Mesendoderm (in vitro differentiated cells): ENCODE results near the gene PRDM11.

Experiments used
- DNase-seq: peaks from one replicate; pipeline ENCODE4 v3.0.0; 2013
- H2AK5ac ChIP-seq: 2 replicates; pipeline ENCODE4 v1.6.1; 2013; ENCODE audit warnings: low read length, inconsistent platforms
- H2BK120ac ChIP-seq: 2 replicates; pipeline ENCODE4 v1.6.1; 2013; ENCODE audit warnings: low read depth, mild to moderate bottlenecking, low read length, moderate library complexity, mixed read lengths
- H2BK15ac ChIP-seq: replicated peaks from 2 replicates; pipeline ENCODE4 v1.6.1; 2013; ENCODE audit warnings: low read depth, mild to moderate bottlenecking, moderate library complexity
- H2BK5ac ChIP-seq: 2 replicates; pipeline ENCODE4 v1.6.1; 2013; ENCODE audit warnings: low read length, inconsistent platforms
- H3K18ac ChIP-seq: 2 replicates; pipeline ENCODE4 v1.6.1; 2013; ENCODE audit warnings: mild to moderate bottlenecking, low read length, mixed read lengths
- H3K23ac ChIP-seq: one replicate; pipeline ENCODE4 v1.6.1; 2013; ENCODE audit warnings: low read length
- H3K27ac ChIP-seq: 2 replicates; pipeline ENCODE4 v1.5.1; 2013; ENCODE audit warnings: low read depth, mild to moderate bottlenecking, inconsistent platforms, low read length, moderate library complexity
- H3K27me3 ChIP-seq: 2 replicates; pipeline ENCODE4 v1.6.1; 2013; ENCODE audit warnings: low read length, control low read depth, mild to moderate bottlenecking, inconsistent platforms; ENCODE audit not compliant: insufficient read depth, poor library complexity
- H3K36me3 ChIP-seq: 2 replicates; pipeline ENCODE4 v1.6.1; 2013; ENCODE audit warnings: low read length, inconsistent platforms; ENCODE audit not compliant: control insufficient read depth, insufficient read depth
- H3K4ac ChIP-seq: one replicate; pipeline ENCODE4 v1.6.1; 2013; ENCODE audit warnings: low read depth, mild to moderate bottlenecking, low read length, moderate library complexity
- H3K4me1 ChIP-seq: 2 replicates; pipeline ENCODE4 v1.6.1; 2013; ENCODE audit warnings: low read depth, low read length, inconsistent platforms; ENCODE audit not compliant: control insufficient read depth
- H3K4me2 ChIP-seq: 2 replicates; pipeline ENCODE4 v1.6.1; 2013; ENCODE audit warnings: low read length
- H3K4me3 ChIP-seq: 2 replicates; pipeline ENCODE4 v1.5.1; 2013; ENCODE audit warnings: mild to moderate bottlenecking, low read length
- H3K56ac ChIP-seq: one replicate; pipeline ENCODE4 v1.6.1; 2013; ENCODE audit warnings: low read length
- H3K79me1 ChIP-seq: 2 replicates; pipeline ENCODE4 v1.6.1; 2013; ENCODE audit warnings: low read length, inconsistent platforms
- H3K79me2 ChIP-seq: 2 replicates; pipeline ENCODE4 v1.6.1; 2013; ENCODE audit warnings: mild to moderate bottlenecking, low read length; ENCODE audit not compliant: control insufficient read depth, insufficient read depth
- H3K9ac ChIP-seq: 2 replicates; pipeline ENCODE4 v1.6.1; 2013; ENCODE audit warnings: low read length, inconsistent platforms
- H4K5ac ChIP-seq: one replicate; pipeline ENCODE4 v1.6.1; 2013; ENCODE audit warnings: low read length
- H4K8ac ChIP-seq: one replicate; pipeline ENCODE4 v1.6.1; 2013; ENCODE audit warnings: low read depth, mild to moderate bottlenecking, control low read depth, low read length, moderate library complexity
- whole genome bisulfite sequencing: extraction: QIAGEN DNeasy Blood & Tissue Kit; methylation state at CpG from one replicate; pipeline ENCODE4 v1.1.7; 2013; ENCODE audit warnings: low lambda C conversion rate, missing lambda C conversion rate; ENCODE audit not compliant: insufficient coverage; ENCODE audit errors: extremely low coverage; 5-methylcytosine and 5-hydroxymethylcytosine counted together

The PRDM11 gene

GRCh38 chr11:45144126-45145082, 2.0 kb upstream of the PRDM11 start:
- no peaks in the 10 kb centered on the region for H3K36me3 ChIP-seq
- no peak overlapping the region for H2BK120ac ChIP-seq
- no peak overlapping the region for H2BK5ac ChIP-seq
- no peak overlapping the region for H3K27ac ChIP-seq
- no CpG with 5 or more reads among the region's 16 CpGs for WGBS
- H3K27me3 ChIP-seq = no peaks in the 10 kb centered on the region
- no peak overlapping the region for H4K5ac ChIP-seq
- H4K8ac ChIP-seq = no peak overlapping the region
- peaks cover 10% of the 10 kb centered on the region for H3K79me2 ChIP-seq
- H3K4me3 ChIP-seq = no peak overlapping the region
- no peak overlapping the region for H2BK15ac ChIP-seq
- no peaks in the 10 kb centered on the region for H3K4me1 ChIP-seq
- no peak overlapping the region for H3K9ac ChIP-seq
- no peak overlapping the region for H3K4ac ChIP-seq
- no peak for DNase-seq
- no peak overlapping the region for H3K23ac ChIP-seq
- no peak overlapping the region for H3K56ac ChIP-seq
- H3K79me1 ChIP-seq = peaks cover 11% of the 10 kb centered on the region
- H2AK5ac ChIP-seq = no peak overlapping the region
- no peak overlapping the region for H3K4me2 ChIP-seq
- no peak overlapping the region for H3K18ac ChIP-seq

- H4K8ac ChIP-seq = no peak overlapping the region
- H3K79me2 ChIP-seq = peaks cover 10% of the 10 kb centered on the region
- no peaks in the 10 kb centered on the region for H3K36me3 ChIP-seq
- H3K18ac ChIP-seq = no peak overlapping the region
- no peak overlapping the region for H2BK15ac ChIP-seq
- H3K4me2 ChIP-seq = no peak overlapping the region
- no peak overlapping the region for H2AK5ac ChIP-seq
- no CpG with 5 or more reads among the region's 3 CpGs for WGBS
- H2BK5ac ChIP-seq = no peak overlapping the region
- H3K9ac ChIP-seq = no peak overlapping the region
- peaks cover 17% of the 10 kb centered on the region for H3K79me1 ChIP-seq
- no peak overlapping the region for H3K56ac ChIP-seq
- no peak overlapping the region for H2BK120ac ChIP-seq
- no peak for DNase-seq
- H4K5ac ChIP-seq = no peak overlapping the region
- H3K23ac ChIP-seq = no peak overlapping the region
- no peaks in the 10 kb centered on the region for H3K27me3 ChIP-seq
- no peak overlapping the region for H3K27ac ChIP-seq
- H3K4me1 ChIP-seq = no peaks in the 10 kb centered on the region
- no peak overlapping the region for H3K4me3 ChIP-seq
- H3K4ac ChIP-seq = no peak overlapping the region
These were observed 1.4 kb upstream of the PRDM11 start for GRCh38 chr11:45145083-45145378.

- Histone ChIP-seq H3K79me1 (peaks cover 20% of the 10 kb centered on the region), H2AK5ac (no peak overlapping the region), H3K4me3 (no peak overlapping the region), H3K9ac (peak overlapping the region; percentile 67), H4K8ac (no peak overlapping the region), H3K79me2 (peaks cover 12% of the 10 kb centered on the region), H3K4me2 (peak overlapping the region; percentile 61), H3K56ac (no peak overlapping the region), H3K4me1 (no peaks in the 10 kb centered on the region), H3K27ac (no peak overlapping the region), H3K36me3 (no peaks in the 10 kb centered on the region), H4K5ac (no peak overlapping the region), H2BK5ac (no peak overlapping the region), H2BK120ac (no peak overlapping the region), H3K23ac (no peak overlapping the region), H3K4ac (no peak overlapping the region), H2BK15ac (no peak overlapping the region), H3K18ac (no peak overlapping the region), H3K27me3 (no peaks in the 10 kb centered on the region)
- WGBS = no CpG with 5 or more reads among the region's 23 CpGs
- DNase-seq = peak; percentile 92
These were observed 914 bp upstream of the PRDM11 start for GRCh38 chr11:45145379-45146071.

GRCh38 chr11:45147017-45147728, 734 bp downstream of the PRDM11 start:
- Histone ChIP-seq H3K4me1 (no peaks in the 10 kb centered on the region), H3K36me3 (no peaks in the 10 kb centered on the region), H3K4me2 (peak overlapping the region; percentile 92), H3K79me1 (peaks cover 25% of the 10 kb centered on the region), H2BK5ac (no peak overlapping the region), H2BK15ac (no peak overlapping the region), H3K27me3 (no peaks in the 10 kb centered on the region), H2BK120ac (no peak overlapping the region), H3K23ac (no peak overlapping the region), H3K9ac (peak overlapping the region; percentile 91), H3K56ac (peak overlapping the region; percentile 97), H3K27ac (peak overlapping the region; percentile 60), H3K18ac (peak overlapping the region; percentile 91), H3K4me3 (peak overlapping the region; percentile 88), H3K4ac (peak overlapping the region; percentile 45), H3K79me2 (peaks cover 14% of the 10 kb centered on the region), H4K8ac (no peak overlapping the region), H4K5ac (no peak overlapping the region), H2AK5ac (no peak overlapping the region)
- peak; percentile 98 for DNase-seq
- no CpG with 5 or more reads among the region's 88 CpGs for WGBS

- Histone ChIP-seq H3K4me3 (no peak overlapping the region), H3K18ac (peak overlapping the region; percentile 53), H3K27ac (no peak overlapping the region), H3K4me1 (no peaks in the 10 kb centered on the region), H2BK15ac (no peak overlapping the region), H4K5ac (no peak overlapping the region), H3K4me2 (peak overlapping the region; percentile 92), H4K8ac (no peak overlapping the region), H3K27me3 (no peaks in the 10 kb centered on the region), H3K23ac (no peak overlapping the region), H2BK120ac (no peak overlapping the region), H2AK5ac (no peak overlapping the region), H3K56ac (peak overlapping the region; percentile 97), H3K79me2 (peaks cover 14% of the 10 kb centered on the region), H3K79me1 (peaks cover 25% of the 10 kb centered on the region), H3K36me3 (no peaks in the 10 kb centered on the region), H3K4ac (no peak overlapping the region), H3K9ac (peak overlapping the region; percentile 91), H2BK5ac (no peak overlapping the region)
- DNase-seq = no peak
- WGBS = no CpG with 5 or more reads among the region's 12 CpGs
These were observed 1.6 kb downstream of the PRDM11 start for GRCh38 chr11:45147891-45148675.
